Hematopoietic multipotent progenitor cell treated with erythropoietin and hydrocortisone succinate and interleukin-3 and kit ligand, for 4 days (in vitro differentiated cells): ENCODE measurements around the gene EDC3.
A peak's percentile ranks its signal among the peaks of the same experiment; 100 is the strongest.
"Not testable (repeated sequence)": the region's sequence is repeated elsewhere in the genome, so short reads cannot be mapped to it uniquely, and the experiment has no call there.

Experiments used
- DNase-seq: peaks from one replicate; pipeline ENCODE4 v3.0.0-alpha.2; 2015

The EDC3 gene

GRCh38 chr15:74709011-74709410 is 13.2 kb upstream of the EDC3 start:
- DNase-seq, result no peak

GRCh38 chr15:74696808-74697207 is 984 bp upstream of the EDC3 start:
- no peak for DNase-seq

- DNase-seq, result no peak
These were observed 540 bp upstream of the EDC3 start for GRCh38 chr15:74696398-74696729.

- DNase-seq, result no peak
These were observed 3.5 kb downstream of the EDC3 start for GRCh38 chr15:74692327-74692726.

- no peak for DNase-seq
These were observed 12.1 kb downstream of the EDC3 start for GRCh38 chr15:74683758-74684157.

GRCh38 chr15:74682954-74683353 is 12.9 kb downstream of the EDC3 start:
- no peak for DNase-seq

- peak; percentile 9 for DNase-seq
These were observed 15.4 kb downstream of the EDC3 start for GRCh38 chr15:74680456-74680855.

- no peak for DNase-seq
These were observed 19.0 kb downstream of the EDC3 start for GRCh38 chr15:74676801-74677200.

GRCh38 chr15:74674161-74674560 is 21.7 kb downstream of the EDC3 start:
- no peak for DNase-seq

GRCh38 chr15:74669627-74670026 is 26.2 kb downstream of the EDC3 start:
- DNase-seq, result no peak

GRCh38 chr15:74667975-74668374 is 27.8 kb downstream of the EDC3 start:
- no peak for DNase-seq

- DNase-seq, result no peak
These were observed 31.2 kb downstream of the EDC3 start for GRCh38 chr15:74664670-74665069.

- DNase-seq, result no peak
These were observed 31.7 kb downstream of the EDC3 start for GRCh38 chr15:74664028-74664616.

- no peak for DNase-seq
These were observed 32.4 kb downstream of the EDC3 start for GRCh38 chr15:74663303-74664027.

- DNase-seq, result no peak
These were observed 33.6 kb downstream of the EDC3 start for GRCh38 chr15:74662064-74662860.

GRCh38 chr15:74661280-74661679 is 34.5 kb downstream of the EDC3 start:
- DNase-seq, result not testable (repeated sequence)

- peak; percentile 37 for DNase-seq
These were observed 38.0 kb downstream of the EDC3 start for GRCh38 chr15:74657846-74658245.

- DNase-seq, result no peak
These were observed 38.8 kb downstream of the EDC3 start for GRCh38 chr15:74656935-74657535.

- no peak for DNase-seq
These were observed 40.4 kb downstream of the EDC3 start for GRCh38 chr15:74655424-74655823.

GRCh38 chr15:74653426-74654102 is 42.3 kb downstream of the EDC3 start:
- peak; percentile 95 for DNase-seq

GRCh38 chr15:74651242-74651741 is 44.5 kb downstream of the EDC3 start:
- DNase-seq, result no peak

GRCh38 chr15:74648051-74648842 is 47.6 kb downstream of the EDC3 start:
- no peak for DNase-seq
